Type B pancreatic cell (in vitro differentiated cells): ENCODE data around the gene DDX3X. TPM values are rescaled to one million over a fixed set of nuclear protein-coding genes. Genes with fewer than 3 reads are reported as not detected.
"Not testable (repeated sequence)": the region's sequence is repeated elsewhere in the genome, so short reads cannot be mapped to it uniquely, and the experiment has no call there.

ENCODE experiments used
- DNase-seq: peaks from one replicate; pipeline ENCODE4 v3.0.0; 2021; ENCODE audit warnings: mixed read lengths; ENCODE audit not compliant: unreplicated experiment; ENCODE audit errors: extremely low spot score
- H3K27ac Mint-ChIP-seq: 2 replicates; pipeline ENCODE4 v1.8.0; 2021; ENCODE audit warnings: mild to moderate bottlenecking, mixed read lengths
- H3K27me3 Mint-ChIP-seq: 2 replicates; pipeline ENCODE4 v1.8.0; 2021; ENCODE audit warnings: mixed read lengths
- H3K36me3 Mint-ChIP-seq: 2 replicates; pipeline ENCODE4 v1.8.0; 2021; ENCODE audit warnings: mixed read lengths
- H3K4me1 Mint-ChIP-seq: one replicate; pipeline ENCODE4 v1.8.0; 2021; ENCODE audit warnings: mixed read lengths; ENCODE audit not compliant: unreplicated experiment
- H3K4me3 Mint-ChIP-seq: 2 replicates; pipeline ENCODE4 v1.8.0; 2021; ENCODE audit warnings: mild to moderate bottlenecking, mixed read lengths
- H3K9me3 Mint-ChIP-seq: 2 replicates; pipeline ENCODE4 v1.8.0; 2021; ENCODE audit warnings: mixed read lengths
- CTCF ChIP-seq: fragments of 200-600 bp; sonication (generic); conservative IDR thresholded peaks from 2 replicates; pipeline ENCODE4 v1.5.0; 2021; ENCODE audit warnings: antibody characterized with exemption, mild to moderate bottlenecking
- total RNA-seq: library from RNA; stranded (reverse); gene quantifications from 2 replicates; pipeline ENCODE4 v1.2.1, GENCODE V29; 2021; ENCODE audit warnings: low replicate concordance

The DDX3X gene
- total RNA-seq, 1 donor from 2014 or later = 255 TPM

GRCh38 chrX:41308884-41309647, 24.9 kb upstream of the DDX3X start:
- Mint-ChIP-seq H3K4me3 (no peak overlapping the region), H3K27ac (no peak overlapping the region), H3K36me3 (no peaks in the 10 kb centered on the region), H3K4me1 (no peaks in the 10 kb centered on the region), H3K9me3 (peaks cover under 1% of the 10 kb centered on the region), H3K27me3 (no peaks in the 10 kb centered on the region)
- TF ChIP-seq CTCF = no peak
- no peak for DNase-seq

- Mint-ChIP-seq H3K4me1 (no peaks in the 10 kb centered on the region), H3K9me3 (no peaks in the 10 kb centered on the region)
These were observed 21.2 kb upstream of the DDX3X start for GRCh38 chrX:41312786-41313185.

DNA sequence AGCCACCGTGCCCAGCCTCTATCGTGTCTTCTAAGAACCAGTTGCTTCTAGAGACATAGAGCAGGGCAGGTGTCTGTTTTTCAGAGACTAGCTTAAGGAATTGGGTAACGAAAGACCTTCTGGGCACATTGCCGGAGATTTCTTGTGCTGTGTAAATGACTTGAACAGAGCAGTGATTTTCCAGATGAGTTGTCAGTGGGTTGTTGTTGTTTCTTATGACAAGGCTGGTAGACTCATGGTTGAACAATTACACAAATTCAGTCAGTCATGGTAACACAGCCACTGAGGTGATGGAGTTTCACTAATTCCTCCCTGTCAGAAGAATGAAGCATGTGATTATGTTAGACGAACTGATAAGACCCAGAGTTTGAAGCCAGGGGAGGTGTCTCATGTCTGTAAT, 20.5 kb upstream of the DDX3X start:
- TF ChIP-seq CTCF = no peak
- Mint-ChIP-seq H3K27ac (no peak overlapping the region), H3K4me1 (no peaks in the 10 kb centered on the region), H3K4me3 (no peak overlapping the region), H3K36me3 (no peaks in the 10 kb centered on the region), H3K27me3 (no peaks in the 10 kb centered on the region), H3K9me3 (no peaks in the 10 kb centered on the region)
- no peak for DNase-seq

More at GRCh38 chrX:41312786-41313185, 21.2 kb upstream of the DDX3X start:
- no peak for DNase-seq
- H3K36me3 Mint-ChIP-seq = no peaks in the 10 kb centered on the region
- no peaks in the 10 kb centered on the region for H3K27me3 Mint-ChIP-seq
- no peak overlapping the region for H3K27ac Mint-ChIP-seq
- TF ChIP-seq CTCF = no peak
- H3K4me3 Mint-ChIP-seq = no peak overlapping the region

- H3K9me3 Mint-ChIP-seq = no peaks in the 10 kb centered on the region
- no peak for TF ChIP-seq CTCF
- H3K27me3 Mint-ChIP-seq = no peaks in the 10 kb centered on the region
- no peaks in the 10 kb centered on the region for H3K36me3 Mint-ChIP-seq
- no peak overlapping the region for H3K27ac Mint-ChIP-seq
- H3K4me3 Mint-ChIP-seq = no peak overlapping the region
- no peaks in the 10 kb centered on the region for H3K4me1 Mint-ChIP-seq
- no peak for DNase-seq
These were observed 19.8 kb upstream of the DDX3X start for GRCh38 chrX:41314204-41314603.

DNA sequence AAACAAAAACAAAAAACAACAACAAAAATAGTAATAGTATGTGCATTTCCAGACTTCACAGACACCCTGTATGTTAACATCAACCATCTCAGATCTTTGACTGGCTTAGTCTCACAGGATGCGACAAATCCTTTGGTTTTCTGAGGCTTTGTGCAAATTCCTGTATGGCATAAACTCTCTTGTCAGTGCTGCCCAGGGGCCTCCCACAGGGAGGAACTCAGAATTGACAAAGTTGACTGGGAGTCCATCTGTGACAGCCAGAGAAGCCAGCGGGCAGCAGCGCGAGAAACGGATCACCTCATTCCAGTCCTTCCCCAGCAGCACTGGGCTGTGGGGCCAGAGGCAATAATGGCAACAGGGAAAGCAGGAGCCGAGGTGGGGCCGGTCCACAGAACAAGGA, 19.1 kb upstream of the DDX3X start:
- H3K4me1 Mint-ChIP-seq = no peaks in the 10 kb centered on the region
- no peak overlapping the region for H3K4me3 Mint-ChIP-seq
- no peak for TF ChIP-seq CTCF
- H3K9me3 Mint-ChIP-seq = no peaks in the 10 kb centered on the region
- no peak for DNase-seq
- no peaks in the 10 kb centered on the region for H3K27me3 Mint-ChIP-seq
- no peaks in the 10 kb centered on the region for H3K36me3 Mint-ChIP-seq
- H3K27ac Mint-ChIP-seq = no peak overlapping the region

DNA sequence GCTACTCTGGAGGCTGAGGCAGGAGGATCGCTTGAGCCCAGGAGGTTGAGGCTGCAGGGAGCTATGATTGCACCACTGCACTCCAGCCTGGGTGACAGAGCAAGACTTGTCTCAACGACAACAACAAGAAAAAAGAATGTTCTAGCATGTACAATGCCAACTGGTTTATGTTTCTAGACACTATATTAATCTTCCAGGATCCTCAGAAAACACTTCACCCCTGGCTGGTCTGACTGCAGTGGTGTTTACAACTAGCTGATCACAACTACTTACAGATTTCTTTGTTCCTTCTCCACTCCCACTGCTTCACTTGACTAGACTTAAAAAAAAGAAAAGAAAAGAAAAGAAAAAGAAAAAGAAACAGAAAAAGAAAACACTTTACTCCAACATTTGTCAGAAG, 17.7 kb upstream of the DDX3X start:
- not testable (repeated sequence) for H3K36me3 Mint-ChIP-seq, H3K4me3 Mint-ChIP-seq, H3K27ac Mint-ChIP-seq, H3K4me1 Mint-ChIP-seq, H3K27me3 Mint-ChIP-seq, DNase-seq, H3K9me3 Mint-ChIP-seq
